H1 (cell line): ENCODE measurements around the gene CTSC. TPM values are rescaled to one million over a fixed set of nuclear protein-coding genes. Genes with fewer than 3 reads are reported as not detected.

Source experiments
- CEBPB ChIP-seq: IDR thresholded peaks from 2 replicates; pipeline ENCODE4 v1.6.1; 2012; ENCODE audit warnings: low read depth, low read length
- NRF1 ChIP-seq: IDR thresholded peaks from 2 replicates; pipeline ENCODE4 v1.6.1; 2011; ENCODE audit warnings: mild to moderate bottlenecking, low read depth, low read length, improper control_type of control experiment
- RNF2 ChIP-seq: fragments of 200-900, 300-1000 bp; sonication (generic); IDR thresholded peaks from 2 replicates; pipeline ENCODE4 v1.7.1; 2016; ENCODE audit warnings: borderline replicate concordance, low read depth, mild to moderate bottlenecking, antibody characterized with exemption, low read length; ENCODE audit not compliant: poor library complexity, severe bottlenecking; ENCODE audit errors: missing control alignments
- polyA plus RNA-seq, 7 experiments: library from polyadenylated mRNA; depleted of rRNA in 3 of 7; stranded (reverse) in 5 of 7; unstranded in 2 of 7; fragments of >200 nt in 5 of 7; fragments of 200-250 nt in 2 of 7; gene quantifications; 1 replicate in 5 of 7; 2 replicates in 1 of 7; 4 replicates in 1 of 7; pipeline versions ENCODE4 v1.2.1 to v1.2.3, GENCODE V29; 2011 to 2013; ENCODE audit warnings: missing spikeins in 2 of 7, mixed read lengths in 2 of 7
- total RNA-seq: library from RNA; stranded (reverse); fragmentation: NEBNext Ultra II Directional; extraction: Animal tissue kit (Norgen Biotek cat#: 25700); gene quantifications from 2 replicates; pipeline ENCODE4 v1.2.1, GENCODE V29; 2021
- TF ChIP-seq, protein P1 (sequence below): fragments of 300-600 bp; sonication (generic); IDR thresholded peaks from 2 replicates; pipeline ENCODE4 v1.7.1; 2012; ENCODE audit warnings: low read length, moderate library complexity, mild to moderate bottlenecking, inconsistent platforms; ENCODE audit not compliant: insufficient replicate concordance

The CTSC gene
- total and polyA plus RNA-seq, 2 of the 8 experiments (the other 6 are each of a cell fraction or from before 2014, with no cell fraction given) = 347 to 369 TPM

DNA sequence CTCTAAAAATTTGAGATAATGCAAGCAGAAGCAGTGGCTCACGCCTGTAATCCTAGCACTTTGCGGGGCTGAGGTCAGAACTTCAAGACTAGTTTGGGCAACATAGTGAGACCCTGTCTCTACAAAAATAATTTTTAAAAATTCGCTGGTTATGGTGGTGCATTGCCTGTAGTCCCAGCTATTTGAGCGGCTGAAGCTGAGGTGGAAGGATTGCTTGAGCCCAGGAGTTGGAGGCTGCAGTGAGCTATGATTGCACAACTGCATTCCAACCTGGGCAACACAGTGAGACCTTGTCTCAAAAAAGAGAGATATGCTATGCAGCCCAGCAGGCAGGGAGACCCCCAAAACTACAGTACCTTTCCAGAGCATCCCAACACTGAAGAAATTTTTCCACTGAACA, 2.3 kb downstream of the CTSC start (continued):
- TF ChIP-seq, protein P1, sequence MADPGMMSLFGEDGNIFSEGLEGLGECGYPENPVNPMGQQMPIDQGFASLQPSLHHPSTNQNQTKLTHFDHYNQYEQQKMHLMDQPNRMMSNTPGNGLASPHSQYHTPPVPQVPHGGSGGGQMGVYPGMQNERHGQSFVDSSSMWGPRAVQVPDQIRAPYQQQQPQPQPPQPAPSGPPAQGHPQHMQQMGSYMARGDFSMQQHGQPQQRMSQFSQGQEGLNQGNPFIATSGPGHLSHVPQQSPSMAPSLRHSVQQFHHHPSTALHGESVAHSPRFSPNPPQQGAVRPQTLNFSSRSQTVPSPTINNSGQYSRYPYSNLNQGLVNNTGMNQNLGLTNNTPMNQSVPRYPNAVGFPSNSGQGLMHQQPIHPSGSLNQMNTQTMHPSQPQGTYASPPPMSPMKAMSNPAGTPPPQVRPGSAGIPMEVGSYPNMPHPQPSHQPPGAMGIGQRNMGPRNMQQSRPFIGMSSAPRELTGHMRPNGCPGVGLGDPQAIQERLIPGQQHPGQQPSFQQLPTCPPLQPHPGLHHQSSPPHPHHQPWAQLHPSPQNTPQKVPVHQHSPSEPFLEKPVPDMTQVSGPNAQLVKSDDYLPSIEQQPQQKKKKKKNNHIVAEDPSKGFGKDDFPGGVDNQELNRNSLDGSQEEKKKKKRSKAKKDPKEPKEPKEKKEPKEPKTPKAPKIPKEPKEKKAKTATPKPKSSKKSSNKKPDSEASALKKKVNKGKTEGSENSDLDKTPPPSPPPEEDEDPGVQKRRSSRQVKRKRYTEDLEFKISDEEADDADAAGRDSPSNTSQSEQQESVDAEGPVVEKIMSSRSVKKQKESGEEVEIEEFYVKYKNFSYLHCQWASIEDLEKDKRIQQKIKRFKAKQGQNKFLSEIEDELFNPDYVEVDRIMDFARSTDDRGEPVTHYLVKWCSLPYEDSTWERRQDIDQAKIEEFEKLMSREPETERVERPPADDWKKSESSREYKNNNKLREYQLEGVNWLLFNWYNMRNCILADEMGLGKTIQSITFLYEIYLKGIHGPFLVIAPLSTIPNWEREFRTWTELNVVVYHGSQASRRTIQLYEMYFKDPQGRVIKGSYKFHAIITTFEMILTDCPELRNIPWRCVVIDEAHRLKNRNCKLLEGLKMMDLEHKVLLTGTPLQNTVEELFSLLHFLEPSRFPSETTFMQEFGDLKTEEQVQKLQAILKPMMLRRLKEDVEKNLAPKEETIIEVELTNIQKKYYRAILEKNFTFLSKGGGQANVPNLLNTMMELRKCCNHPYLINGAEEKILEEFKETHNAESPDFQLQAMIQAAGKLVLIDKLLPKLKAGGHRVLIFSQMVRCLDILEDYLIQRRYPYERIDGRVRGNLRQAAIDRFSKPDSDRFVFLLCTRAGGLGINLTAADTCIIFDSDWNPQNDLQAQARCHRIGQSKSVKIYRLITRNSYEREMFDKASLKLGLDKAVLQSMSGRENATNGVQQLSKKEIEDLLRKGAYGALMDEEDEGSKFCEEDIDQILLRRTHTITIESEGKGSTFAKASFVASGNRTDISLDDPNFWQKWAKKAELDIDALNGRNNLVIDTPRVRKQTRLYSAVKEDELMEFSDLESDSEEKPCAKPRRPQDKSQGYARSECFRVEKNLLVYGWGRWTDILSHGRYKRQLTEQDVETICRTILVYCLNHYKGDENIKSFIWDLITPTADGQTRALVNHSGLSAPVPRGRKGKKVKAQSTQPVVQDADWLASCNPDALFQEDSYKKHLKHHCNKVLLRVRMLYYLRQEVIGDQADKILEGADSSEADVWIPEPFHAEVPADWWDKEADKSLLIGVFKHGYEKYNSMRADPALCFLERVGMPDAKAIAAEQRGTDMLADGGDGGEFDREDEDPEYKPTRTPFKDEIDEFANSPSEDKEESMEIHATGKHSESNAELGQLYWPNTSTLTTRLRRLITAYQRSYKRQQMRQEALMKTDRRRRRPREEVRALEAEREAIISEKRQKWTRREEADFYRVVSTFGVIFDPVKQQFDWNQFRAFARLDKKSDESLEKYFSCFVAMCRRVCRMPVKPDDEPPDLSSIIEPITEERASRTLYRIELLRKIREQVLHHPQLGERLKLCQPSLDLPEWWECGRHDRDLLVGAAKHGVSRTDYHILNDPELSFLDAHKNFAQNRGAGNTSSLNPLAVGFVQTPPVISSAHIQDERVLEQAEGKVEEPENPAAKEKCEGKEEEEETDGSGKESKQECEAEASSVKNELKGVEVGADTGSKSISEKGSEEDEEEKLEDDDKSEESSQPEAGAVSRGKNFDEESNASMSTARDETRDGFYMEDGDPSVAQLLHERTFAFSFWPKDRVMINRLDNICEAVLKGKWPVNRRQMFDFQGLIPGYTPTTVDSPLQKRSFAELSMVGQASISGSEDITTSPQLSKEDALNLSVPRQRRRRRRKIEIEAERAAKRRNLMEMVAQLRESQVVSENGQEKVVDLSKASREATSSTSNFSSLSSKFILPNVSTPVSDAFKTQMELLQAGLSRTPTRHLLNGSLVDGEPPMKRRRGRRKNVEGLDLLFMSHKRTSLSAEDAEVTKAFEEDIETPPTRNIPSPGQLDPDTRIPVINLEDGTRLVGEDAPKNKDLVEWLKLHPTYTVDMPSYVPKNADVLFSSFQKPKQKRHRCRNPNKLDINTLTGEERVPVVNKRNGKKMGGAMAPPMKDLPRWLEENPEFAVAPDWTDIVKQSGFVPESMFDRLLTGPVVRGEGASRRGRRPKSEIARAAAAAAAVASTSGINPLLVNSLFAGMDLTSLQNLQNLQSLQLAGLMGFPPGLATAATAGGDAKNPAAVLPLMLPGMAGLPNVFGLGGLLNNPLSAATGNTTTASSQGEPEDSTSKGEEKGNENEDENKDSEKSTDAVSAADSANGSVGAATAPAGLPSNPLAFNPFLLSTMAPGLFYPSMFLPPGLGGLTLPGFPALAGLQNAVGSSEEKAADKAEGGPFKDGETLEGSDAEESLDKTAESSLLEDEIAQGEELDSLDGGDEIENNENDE = no peak
- TF ChIP-seq CEBPB (peak; percentile 85), NRF1 (no peak), RNF2 (no peak)
